ENCODE measurements around the gene RANBP10.

- TF ChIP-seq CTCF (IDR thresholded peaks at IDR 0.05) (no peak), POLR2A (IDR thresholded peaks at IDR 0.05) (no peak)
Observed at GRCh38 chr16:67775273-67775672, 31.1 kb downstream of the RANBP10 start.
